Left lobe of liver (tissue), 2 donors: ENCODE data around the gene HCN4. TPM values are rescaled to one million over a fixed set of nuclear protein-coding genes. Genes with fewer than 3 reads are reported as not detected.
A peak's percentile ranks its signal among the peaks of the same experiment; 100 is the strongest.

Experiments
- ATAC-seq: fragments of 200-7000 bp; cut with Tn5 transposase; one replicate; pipeline ENCODE4 v1.9.1; 2020; ENCODE audit warnings: mild to moderate bottlenecking, moderate library complexity
- DNase-seq: peaks from one replicate; pipeline ENCODE4 v3.0.0-alpha.2; 2020; ENCODE audit warnings: low spot score
- total RNA-seq: library from RNA; stranded (reverse); gene quantifications from one replicate; pipeline ENCODE4 v1.2.1, GENCODE V29; 2021
- donor health status: DM: no; HTN: no; CAD: no; lungs with moderate emphysema.
- donor health status: DM: no; HTN: yes; CAD: no.

The HCN4 gene
- total RNA-seq, 1 donor from 2014 or later, result not detected

- DNase-seq, result peak; percentile 66
- peak; percentile 93 for ATAC-seq
These were observed 21.9 kb downstream of the HCN4 start for GRCh38 chr15:73346735-73347312.

DNA sequence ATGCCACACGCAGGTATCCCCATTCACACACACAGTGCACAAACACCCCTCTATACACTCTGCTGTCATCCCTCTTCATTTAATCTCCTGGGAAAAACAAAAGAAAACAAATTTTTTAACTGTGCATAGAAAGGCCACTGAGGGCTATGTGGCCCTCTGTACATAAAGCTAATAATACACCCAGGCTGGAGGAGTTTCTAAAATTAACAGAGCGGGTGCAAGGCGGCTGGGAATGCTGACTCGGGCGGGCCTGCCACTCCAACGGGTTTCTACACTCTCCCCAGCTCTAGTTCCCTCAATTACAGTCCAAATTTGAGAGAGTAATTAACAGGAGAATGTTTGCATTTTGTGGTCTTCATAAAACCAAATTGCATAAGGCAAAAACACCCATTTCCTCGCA lies 23.1 kb downstream of the HCN4 start:
- ATAC-seq (no peak), DNase-seq (no peak)

DNA sequence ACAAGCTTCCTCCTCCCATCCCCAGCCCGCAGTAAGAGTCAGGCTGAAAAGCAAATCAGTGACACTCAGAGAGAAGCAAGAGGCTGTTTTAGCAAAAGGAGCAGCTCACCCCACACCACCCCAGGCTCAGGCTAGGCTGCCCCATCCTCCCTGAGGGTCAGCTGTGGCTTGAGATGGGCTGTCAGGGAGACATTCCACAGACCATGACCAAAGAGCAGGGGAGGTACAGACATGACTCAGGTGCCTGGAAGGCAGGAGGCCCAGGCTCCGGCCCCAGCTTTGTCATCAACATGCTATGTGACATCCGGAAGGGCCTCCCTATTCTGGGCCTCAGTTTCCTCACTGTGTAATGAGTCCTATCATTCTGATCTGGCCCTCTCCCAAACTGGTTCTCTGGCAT lies 24.7 kb downstream of the HCN4 start:
- no peak for ATAC-seq

DNA sequence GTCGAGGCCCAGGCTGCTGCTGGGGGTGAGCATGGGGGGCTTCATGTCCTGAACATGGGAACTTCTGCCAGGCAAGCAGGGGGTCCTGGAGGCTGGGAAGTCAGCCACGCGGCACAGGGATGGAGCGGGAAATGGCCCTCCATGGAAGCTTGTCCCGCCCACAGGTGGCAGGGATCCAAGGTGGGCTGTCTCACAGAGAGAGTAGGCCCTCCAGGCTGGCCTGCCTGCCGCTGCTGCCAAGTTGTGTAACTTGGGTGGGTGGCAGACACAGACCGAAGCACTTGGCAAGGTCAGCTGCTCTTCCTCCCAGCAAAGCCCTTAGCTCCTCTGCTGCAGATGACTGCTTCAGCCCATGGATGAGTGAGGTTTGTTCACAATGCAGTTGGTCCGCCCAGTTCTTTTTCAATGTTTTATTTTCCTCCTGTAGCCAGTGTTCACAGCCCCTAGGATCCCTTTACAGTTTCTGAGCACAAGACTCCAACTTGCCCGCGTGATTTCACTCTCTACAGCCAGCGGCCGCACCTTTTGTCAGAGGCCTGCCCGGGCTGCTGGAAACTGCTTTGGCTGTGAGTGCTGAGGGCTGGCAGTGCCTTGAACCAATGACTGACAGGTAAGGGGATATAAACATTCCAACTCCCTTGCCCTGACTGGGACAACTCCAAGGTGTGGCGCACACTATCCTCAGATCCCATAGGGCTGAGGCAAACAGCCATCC lies 26.7 kb downstream of the HCN4 start:
- no peak for DNase-seq
- no peak for ATAC-seq

More for the DNA sequence above, 24.7 kb downstream of the HCN4 start:
- no peak for DNase-seq

DNA sequence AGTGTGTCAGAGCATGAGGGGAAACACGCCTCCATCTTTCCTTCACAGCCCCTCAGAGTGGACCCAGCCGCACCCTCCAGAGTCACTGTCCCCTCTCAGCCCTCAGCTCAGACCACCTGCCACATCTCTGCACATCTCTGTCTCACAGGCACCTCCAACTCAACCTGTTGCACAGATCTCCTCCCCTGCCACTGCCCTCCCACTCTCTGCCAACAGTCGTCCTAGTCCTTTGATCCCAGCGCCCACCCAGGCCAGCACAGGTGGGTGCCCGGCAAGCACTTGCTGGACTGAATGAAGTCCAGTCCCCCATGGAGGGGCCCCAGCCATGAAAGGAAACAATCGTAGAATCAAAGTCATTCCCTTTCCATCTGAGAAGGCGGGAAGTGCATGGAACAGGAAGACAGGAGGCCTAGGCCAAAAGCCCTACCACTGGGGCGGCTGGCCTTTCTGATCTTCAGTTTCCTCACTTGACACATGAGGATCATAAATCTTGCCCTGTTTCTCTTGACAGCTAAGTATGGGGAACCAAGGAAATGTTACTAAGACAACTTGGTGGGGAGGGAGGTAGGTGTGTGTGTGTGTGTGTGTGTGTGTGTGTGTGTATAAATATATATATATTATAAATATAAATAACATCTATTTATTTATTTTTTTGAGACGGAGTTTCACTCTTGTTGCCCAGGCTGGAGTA lies 28.1 kb downstream of the HCN4 start:
- ATAC-seq (no peak), DNase-seq (no peak)

- DNase-seq (no peak), ATAC-seq (no peak)
These were observed 30.0 kb downstream of the HCN4 start for GRCh38 chr15:73338606-73339374.

DNA sequence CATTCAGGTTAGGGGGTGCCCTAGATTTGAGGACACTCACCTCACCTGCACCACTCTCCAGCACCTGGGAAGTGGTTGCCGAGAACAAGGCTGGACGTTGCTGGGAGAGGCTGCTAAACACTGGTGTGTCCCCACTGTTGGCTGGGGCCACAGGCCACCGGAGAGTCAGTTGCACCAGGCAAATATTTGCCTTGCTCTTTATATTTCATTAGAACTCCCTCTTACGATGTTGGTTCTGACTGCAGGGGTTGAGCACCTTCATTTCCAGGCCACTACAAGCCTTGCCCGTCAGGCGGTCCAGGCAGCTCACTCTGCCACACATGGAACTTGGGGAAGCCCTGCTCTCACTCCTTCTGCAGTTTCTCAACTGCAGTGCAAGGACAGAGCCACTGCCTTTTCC lies 30.7 kb downstream of the HCN4 start:
- no peak for DNase-seq
- ATAC-seq, result no peak

DNA sequence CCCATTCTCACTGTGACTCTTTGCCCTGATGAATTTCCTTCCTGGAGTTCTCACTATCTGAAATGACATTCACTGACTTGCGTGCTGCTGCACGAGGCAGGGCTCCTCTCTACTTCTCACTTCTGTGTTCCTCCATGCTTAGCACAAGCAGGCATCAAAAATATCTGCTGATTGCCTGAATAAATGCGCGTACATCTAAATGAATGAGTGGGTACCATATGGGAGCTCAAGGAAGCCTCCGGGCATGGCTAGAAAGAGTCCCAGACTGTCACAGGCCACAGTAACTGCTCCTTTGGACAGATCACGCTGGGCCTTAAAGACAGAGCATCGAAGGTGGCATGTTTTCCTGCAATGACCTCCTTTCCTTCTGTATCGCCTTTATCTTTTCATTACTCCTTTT lies 31.6 kb downstream of the HCN4 start:
- ATAC-seq (no peak), DNase-seq (no peak)

GRCh38 chr15:73336756-73337155 lies 32.0 kb downstream of the HCN4 start:
- DNase-seq, result no peak
- ATAC-seq, result no peak

- ATAC-seq (no peak), DNase-seq (no peak)
These were observed 33.3 kb downstream of the HCN4 start for GRCh38 chr15:73335471-73335870.

- ATAC-seq, result no peak
- DNase-seq, result no peak
These were observed 33.7 kb downstream of the HCN4 start for GRCh38 chr15:73335026-73335425.

DNA sequence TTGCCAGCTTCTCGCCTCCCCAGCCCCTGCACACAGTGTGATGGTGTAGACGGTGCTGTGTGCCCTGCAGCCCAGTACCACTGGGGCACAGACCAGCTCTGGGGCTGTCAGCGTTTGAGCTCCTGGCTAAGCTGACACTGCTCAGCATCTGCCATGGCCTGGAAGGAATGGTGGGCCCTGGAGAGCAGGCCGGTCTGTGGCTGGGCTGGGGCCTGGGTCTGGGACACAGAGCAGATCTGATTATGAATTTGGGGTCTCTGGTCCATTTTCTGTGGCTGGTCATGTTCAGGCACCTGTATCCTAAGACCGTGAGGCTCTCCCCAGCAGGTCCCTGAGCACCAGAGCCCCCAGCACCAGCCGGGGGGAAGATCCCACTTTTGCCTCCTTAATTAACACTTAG lies 34.7 kb downstream of the HCN4 start:
- DNase-seq, result no peak
- ATAC-seq, result no peak

DNA sequence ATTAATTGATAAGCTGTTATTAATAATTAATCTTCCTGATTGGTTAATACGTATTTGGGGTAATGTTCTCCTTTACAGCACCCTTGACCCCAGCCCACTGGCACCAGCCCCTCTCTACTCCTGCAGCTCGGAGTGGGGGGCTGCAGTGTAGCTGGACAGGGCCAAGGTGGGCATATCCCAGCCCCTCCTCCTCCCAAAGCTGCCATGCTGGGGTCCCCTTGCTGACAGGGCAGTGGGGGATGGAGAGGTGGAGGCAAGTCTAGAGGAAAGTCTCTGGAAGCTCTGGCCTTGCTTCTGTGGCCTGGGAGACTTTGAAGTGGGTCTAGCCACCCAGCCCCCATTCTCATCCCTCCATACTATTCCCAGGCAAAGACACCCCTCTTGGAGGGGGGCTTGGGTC lies 35.8 kb downstream of the HCN4 start:
- no peak for DNase-seq
- no peak for ATAC-seq

DNA sequence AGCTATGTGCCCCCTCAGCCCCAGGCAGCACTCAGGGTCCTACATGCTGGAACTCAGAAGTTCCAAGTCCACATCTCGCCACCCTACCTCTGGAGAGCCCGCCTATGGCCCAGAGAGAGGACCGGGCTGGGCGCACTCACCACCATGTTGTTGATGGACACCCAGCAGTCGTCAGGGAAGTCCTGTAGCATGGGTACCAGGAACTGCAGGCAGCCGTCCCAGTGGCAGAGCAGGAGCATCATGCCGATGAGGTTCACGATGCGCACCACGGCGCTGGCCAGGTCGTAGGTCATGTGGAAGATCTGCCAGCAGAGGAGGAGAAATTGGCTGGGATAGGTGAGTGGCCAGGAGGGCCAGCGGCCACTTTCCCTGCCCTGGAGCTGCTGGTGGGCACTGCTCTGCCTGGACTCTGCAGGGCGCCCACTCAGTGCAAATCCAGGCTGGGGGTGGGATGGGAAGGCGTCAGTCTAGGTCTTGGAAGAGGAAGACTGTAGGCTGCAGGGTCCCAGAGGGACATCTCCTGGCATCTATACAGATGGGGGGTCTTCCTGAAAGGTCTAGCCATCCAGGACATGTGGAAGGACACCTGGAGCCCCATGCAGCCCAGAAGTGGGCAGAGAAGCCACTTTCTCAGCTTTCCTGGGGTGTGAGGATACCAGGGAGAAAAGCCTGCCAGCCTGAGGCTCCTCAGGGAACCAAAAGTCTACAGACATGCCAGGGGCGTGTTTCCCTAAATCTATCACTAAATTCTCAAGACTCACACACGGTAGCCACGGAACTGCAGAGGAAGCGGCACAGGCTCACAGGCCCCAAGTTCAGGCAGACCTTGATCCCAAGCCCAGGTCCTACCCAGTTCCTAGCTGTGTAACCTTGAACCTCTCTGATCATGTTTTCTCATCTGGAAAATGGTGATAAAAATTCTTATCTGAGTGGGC lies 36.5 kb downstream of the HCN4 start:
- ATAC-seq, result no peak

GRCh38 chr15:73331501-73331900 lies 37.3 kb downstream of the HCN4 start:
- DNase-seq, result no peak
- ATAC-seq, result no peak

More for the DNA sequence above, 36.5 kb downstream of the HCN4 start:
- no peak for DNase-seq

DNA sequence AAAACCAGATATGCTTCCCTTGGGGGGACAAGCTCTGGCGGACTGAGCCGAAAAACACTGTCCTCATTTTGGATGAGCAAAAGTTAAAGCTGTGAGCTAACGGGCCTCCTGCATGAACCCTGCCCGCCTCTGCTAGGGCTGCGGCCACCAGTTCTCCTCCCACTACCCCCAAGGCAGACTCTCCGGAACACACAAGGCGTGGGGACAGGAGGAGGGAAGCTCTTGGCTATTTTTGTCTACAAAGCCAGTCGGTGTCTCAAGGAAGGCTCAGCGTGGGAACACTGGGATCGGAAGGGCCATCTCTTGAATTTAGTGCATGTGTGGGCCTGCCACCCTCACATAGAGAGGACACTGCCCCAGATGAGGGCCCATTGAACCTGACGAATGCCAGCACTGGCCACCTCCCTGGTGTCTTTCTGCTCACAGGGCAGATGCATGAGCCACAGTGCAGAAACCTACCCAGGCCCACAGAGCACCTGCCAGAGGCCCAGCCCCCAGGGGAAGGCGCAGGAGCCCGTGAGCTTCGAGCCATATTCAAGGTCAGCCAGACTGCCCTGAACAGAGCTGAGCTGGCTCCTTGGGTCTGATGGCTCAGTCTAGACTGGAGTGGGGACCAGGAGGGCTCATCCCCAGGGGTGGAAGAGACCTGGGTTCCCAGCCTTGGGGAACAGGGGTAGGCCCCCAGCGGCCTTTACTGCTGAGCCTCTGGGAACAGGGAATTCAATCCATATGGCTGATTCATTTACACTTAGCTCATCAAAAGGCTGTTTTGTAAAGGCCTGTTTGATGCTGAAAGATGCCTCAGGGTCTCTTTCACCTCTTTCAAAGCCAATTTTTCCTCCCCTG lies 38.3 kb downstream of the HCN4 start:
- DNase-seq, result no peak
- ATAC-seq, result no peak

DNA sequence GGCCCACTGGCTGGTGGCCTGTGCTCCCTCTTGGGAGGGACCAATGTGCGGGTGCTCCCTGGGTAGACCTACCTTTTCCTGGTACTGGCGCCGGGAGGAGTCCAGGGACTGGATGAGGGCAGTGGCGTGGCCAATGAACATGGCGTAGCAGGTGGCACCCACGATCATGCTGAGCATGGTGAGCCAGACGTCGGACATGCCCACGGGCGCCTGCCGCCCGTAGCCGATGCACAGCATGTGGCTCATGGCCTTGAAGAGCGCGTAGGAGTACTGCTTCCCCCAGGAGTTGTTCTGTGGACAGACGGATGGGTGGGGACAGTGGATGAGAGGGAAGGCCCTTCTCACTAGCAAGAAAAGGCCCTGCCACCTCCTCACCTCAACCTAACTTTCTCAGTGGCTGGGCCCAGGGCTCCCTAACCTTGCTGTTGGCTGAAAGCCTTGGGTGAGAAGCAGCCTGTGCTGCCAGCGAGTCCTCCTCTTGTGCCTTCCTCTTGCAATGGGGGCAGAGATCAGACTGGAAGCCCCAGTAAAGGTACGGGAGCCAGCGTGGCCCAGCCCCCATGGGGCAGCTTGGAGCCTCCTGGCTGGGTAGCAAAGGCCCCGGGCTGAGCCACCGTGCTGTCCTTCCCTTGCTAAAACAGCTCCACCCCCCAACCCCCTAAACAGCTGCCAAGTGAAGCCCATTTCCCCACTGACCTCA lies 39.1 kb downstream of the HCN4 start:
- DNase-seq (no peak), ATAC-seq (no peak)

DNA sequence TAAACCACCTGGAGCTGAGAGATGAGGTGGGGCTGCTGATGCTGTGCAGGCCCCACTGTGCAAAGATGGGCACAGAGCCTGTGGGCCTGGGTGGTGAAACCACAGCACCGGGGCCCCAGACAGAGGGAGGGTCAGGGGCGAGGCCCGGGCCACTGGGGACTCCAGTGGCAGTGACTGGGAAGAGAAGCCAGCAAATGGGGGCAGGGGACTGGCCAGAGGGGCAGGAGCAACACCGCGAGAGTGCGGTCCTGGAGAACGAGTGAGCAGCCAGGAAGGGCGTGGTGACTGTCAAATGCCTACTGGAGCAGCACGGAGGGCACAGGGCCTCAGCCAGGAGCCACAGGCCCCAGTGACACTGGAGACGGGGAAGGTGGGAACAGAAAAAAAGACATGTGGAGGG lies 39.8 kb downstream of the HCN4 start:
- DNase-seq (no peak), ATAC-seq (no peak)
